Activated CD4-positive, alpha-beta T cell treated with anti-CD3 and anti-CD28 coated beads, Interleukin-2, Interleukin-6, amounts not matched to agents 100 ng/mL and 50 ng/mL, durations not matched to agents 16 hours and 8 hours (primary cell): ENCODE measurements around the gene ARHGAP26.

Source experiments
- DNase-seq: peaks from one replicate; pipeline ENCODE4 v3.0.0-alpha.2; 2020

Gene ARHGAP26

GRCh38 chr5:143132739-143133138 is 362.6 kb downstream of the ARHGAP26 start:
- DNase-seq, result no peak

DNA sequence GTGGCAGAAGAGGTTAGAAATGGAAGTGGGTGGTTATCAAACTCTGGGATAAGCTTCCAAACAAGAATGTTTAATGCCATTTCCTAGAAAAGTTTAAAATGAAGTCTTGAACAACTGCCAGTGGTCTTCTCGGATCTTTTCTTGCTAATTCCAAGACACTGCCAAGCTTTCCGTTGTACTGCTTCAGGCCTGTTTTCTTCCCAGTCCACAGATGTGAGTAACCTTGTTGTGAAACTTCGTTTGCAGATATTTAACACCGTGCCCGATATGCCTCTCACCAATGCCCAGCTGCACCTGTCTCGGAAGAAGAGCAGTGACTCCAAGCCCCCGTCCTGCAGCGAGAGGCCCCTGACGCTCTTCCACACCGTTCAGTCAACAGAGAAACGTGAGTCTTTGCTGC is 363.5 kb downstream of the ARHGAP26 start:
- no peak for DNase-seq

DNA sequence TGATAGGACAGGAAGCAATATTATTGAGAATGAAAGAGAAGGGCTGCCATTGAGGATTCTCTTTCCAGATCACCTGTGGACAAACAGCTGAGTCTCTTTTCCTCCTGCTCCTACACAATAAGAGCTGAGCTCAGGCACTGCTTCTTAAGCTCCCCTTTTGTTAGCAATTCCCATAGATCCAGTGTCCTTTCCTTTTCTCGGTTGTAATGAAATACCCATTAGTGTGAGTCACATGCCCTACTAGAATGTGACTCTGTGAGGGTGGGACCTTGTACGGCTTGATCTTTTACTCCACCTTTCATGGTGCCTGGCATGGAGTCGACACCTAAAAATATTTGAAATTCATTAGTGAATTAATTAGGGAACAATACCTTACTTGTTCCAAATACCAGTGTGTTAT is 364.1 kb downstream of the ARHGAP26 start:
- DNase-seq, result no peak

GRCh38 chr5:143134900-143135299 is 364.7 kb downstream of the ARHGAP26 start:
- peak; percentile 16 for DNase-seq

DNA sequence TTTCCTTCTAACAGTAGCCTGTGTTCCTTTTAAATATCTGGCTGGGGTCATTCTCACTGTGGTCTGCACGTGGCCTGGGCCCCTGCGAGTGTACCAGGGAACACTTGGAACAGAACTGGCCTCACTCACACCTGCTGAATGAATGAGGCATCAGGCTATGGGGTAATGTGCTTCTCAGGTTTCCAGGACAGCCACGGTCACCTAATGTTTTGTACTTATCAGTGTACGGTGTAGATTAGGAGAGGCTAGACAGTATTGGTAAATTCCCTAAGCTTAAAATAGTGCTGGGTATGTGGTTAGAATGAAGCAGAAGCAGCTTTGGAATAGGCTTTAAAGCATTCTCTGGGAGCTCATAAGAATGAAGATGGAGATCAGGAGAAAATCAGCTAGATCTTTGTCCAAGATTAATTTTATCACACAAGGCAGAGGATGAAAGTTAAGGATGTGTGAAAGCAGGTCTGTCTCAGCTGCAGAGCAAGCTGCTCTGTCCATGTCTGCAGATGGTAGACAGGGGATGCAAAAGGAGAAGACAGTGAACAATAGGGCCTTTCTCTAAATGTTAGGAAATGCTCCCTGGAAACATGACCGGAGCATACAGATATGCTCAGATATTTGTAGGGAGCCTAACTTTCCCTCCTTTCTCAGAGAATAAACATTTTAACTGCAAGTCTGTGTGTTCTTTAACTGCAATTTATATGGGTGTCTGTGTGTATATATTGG is 365.8 kb downstream of the ARHGAP26 start:
- DNase-seq, result no peak

- DNase-seq, result no peak
Observed at GRCh38 chr5:143138839-143139238, 368.7 kb downstream of the ARHGAP26 start.

DNA sequence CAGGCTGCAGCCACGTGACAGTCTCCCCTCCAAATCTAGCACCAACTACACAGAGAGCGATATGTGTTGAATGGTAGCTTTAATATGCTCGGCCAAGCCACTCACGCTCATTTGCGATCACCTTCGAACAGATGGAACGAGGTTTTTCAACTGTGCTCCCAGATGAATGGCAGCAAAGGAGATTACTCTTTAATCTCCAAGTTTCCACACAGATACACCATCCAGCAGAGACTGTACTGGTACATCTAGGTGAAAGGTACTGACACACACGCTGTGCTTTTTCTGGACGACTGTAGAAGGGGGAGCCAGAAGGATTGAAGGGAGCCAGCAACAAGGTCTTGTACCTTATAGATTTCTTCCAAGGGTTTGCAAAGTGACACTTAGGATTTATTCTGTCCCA is 369.4 kb downstream of the ARHGAP26 start:
- no peak for DNase-seq

DNA sequence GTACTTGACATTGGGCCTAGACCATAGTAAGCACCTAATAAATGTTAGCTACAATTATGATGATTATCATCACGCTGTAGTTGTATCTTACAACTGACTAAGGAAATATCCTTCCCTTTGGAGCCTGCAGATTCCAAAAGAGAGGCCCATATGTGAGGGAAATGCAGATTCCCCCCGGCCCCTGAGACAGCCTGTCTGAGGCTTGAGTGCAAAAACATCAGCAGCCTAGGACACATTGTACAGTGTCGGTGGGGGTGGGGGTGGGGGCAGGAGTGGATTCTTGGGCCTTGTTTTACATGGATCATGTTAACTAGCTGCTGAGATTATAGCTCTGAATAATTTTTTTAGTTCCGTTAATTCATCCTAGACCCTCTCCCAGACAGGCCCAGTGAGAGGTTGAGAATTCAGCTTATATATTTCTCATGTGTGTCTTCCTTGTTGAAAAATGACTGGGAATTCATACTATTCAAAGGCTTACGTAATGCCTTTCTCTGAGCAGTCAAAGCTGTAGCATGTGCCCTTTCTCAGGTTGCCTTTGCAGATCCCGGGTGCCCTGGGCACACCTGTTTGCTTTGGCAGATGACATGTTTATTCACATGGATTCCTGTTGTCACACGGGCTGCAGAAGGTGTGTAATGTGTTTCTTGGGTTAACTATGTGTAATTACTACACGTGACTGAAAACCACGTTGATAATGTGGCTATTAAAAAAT is 370.5 kb downstream of the ARHGAP26 start:
- no peak for DNase-seq

GRCh38 chr5:143141652-143142051 is 371.5 kb downstream of the ARHGAP26 start:
- no peak for DNase-seq

GRCh38 chr5:143142596-143143435 is 372.6 kb downstream of the ARHGAP26 start:
- no peak for DNase-seq

DNA sequence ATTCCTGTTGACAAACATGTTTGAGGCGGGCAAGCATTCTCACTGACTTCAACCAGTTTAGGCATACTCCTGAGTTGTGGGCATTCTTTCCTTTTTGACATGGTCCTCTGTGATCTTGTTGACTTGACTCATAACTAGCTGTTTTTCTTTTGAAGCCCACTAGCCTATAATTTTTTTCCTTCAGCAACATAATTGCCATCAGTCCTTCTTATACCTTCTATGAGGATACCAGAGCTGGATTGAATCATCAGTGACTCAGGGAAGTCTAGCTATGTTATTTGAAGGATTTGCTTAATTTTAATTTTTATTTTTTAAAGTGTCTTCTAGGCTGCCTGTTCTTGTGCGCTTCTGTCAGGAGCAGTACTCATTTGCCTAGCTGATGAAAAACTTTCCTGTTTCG is 373.8 kb downstream of the ARHGAP26 start:
- DNase-seq, result no peak

DNA sequence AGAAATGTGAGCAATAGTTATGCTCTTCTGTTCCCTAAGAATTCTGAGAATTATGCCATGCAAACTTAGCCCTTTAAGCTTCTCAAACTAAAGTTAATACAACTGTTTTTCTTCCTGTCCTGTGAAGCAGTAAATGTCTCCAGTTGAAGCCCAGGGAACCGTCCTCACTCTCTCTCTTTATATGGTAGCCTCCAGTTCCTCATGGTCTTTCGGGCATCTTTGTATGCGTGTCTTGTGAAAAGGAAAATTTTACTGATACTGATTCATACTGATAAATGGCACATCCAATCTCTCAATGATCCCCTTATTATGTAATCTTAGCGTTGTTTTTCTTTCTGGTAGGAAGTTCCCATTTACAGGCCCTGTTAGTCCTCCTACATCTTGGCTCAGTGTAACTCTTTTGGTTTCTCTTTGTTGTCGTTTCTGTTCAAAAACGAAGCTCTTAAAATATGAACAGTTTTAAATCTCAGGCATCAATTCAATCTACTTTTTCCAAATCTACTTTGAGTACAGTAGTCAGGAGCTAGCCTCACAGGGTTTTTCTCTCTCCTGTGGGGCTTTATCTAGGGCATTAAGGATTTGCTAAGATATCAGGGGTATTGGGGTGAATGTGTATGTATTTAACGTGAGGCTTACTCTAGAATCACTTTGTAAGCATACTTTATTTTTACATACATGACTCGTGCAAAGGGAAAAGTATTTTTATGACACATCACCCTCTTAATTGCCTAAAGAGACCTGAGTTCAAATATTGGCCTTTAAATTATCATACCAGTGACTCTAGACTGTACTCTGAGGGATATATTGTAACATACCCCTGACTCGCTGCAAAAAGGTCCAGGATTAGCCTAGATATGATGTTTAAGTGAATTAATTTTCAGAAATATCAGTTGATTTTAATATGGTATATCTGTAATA is 375.3 kb downstream of the ARHGAP26 start:
- DNase-seq, result no peak

GRCh38 chr5:143146161-143146560 is 376.0 kb downstream of the ARHGAP26 start:
- no peak for DNase-seq

DNA sequence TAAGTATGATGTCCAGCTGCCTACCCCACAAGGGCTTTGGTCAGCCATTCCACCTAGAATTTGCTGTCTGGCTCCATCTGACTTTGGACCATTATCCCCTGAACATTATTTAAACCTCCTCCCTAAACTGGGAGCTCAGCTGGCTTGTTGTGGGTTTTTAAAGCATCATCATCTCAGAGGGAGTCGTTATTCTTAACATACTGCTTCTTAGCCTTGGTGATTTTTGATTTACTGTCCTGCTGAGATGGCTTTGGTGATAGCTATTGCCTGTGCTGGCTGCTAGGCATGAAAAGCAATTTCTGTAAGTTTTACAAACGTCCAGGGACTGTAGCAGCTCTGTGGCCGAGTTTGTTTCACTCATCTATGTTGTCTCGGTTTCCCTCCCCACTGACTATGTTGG is 377.2 kb downstream of the ARHGAP26 start:
- DNase-seq, result no peak

GRCh38 chr5:143147902-143148301 is 377.7 kb downstream of the ARHGAP26 start:
- DNase-seq, result no peak

DNA sequence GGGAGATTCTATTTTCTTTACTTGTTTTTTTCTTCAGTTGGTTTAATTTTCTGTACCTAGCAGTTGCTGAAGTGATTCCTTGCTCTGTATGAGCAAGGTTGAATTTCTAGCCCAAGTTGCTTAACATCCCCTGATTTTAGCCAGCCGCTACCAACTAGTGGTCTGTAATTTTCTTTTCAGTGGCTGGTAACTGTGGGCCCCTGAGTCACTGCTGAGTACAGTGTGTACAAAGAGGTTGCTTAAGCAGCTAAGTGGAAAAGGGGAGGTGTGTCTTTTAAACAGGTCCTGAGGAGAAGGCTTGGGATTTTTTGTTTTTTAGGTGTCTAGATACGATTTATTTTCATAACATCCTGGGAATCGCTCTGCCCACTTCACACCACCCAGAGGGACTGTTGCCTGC is 378.6 kb downstream of the ARHGAP26 start:
- no peak for DNase-seq

DNA sequence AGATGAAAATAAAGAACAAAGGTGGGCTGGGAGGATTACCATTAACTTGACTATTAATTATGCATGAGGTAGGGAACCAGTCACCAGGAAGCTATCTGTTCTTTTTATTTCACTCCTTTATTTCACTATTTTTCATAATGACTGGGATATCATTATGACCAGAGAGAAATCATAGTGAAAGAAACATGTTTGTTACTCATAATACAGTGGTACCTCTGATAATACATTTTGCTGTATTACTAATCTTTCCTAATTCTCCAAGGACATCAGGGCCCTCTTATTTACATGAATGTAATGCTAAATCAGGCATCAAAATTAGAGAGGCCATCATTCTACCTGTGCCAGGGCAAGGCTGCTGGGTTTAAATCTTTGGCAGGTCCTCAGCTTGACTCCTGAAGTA is 379.6 kb downstream of the ARHGAP26 start:
- no peak for DNase-seq

- no peak for DNase-seq
Observed at GRCh38 chr5:143151056-143151700, 381.0 kb downstream of the ARHGAP26 start.

DNA sequence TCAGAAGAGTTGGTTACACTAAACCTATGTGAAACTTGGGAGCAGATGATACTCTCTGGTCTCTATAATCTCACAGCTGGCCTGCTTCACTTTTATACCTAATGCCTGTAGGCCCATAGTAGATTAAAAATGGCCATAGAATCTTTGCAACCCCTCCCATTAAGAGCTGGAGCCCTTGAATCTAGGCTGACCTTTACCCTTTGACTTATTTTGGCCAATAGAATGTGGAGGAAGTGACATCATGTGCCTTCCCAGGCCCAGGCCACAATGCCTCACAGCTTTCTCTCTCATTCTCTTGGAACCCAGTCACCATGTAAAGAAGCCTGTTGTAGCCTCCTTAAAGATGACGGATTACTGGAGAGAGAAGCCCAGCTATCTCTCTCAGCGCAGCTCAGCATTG is 382.3 kb downstream of the ARHGAP26 start:
- no peak for DNase-seq

DNA sequence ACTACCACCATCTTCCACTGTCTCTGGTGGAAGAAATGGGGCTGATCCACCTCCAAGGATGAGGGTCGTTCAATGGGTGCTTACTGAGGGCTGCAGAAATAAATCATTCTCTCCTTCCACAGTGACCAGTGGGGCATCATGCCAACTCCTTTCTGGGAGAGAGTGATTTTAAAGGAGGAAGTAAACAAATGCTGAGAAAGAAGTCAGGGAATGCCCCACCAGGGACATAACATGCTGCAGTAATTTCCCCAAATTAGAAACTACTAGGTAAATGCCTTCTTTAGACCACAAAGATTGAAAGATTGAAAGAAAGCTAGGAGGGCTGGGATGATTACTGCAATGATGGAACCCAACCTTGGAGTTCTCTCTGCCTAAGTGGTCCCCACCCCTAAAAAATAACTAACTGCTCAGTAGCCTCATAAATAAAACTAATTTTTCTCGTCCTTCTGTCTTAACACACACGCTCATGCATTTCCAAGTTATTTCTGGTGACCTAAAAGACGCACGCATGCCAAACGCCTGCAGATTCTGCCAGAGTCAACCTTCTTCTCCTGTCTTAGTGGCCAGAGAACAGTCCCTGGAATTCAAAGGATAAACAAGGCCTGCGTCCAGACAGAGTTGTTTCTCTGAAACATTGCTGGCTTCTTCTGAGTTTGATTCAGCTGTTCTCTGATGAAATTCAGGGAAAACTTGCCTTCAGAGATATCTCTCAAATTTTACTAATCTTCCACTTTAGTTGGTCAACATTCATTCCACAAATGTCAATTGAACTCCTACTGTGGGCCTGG is 383.3 kb downstream of the ARHGAP26 start:
- DNase-seq, result no peak
